ENCODE data around the gene PRRC2C. TPM values are rescaled to one million over a fixed set of nuclear protein-coding genes. Genes with fewer than 3 reads are reported as not detected.
"Not testable (repeated sequence)": the region's sequence is repeated elsewhere in the genome, so short reads cannot be mapped to it uniquely, and the experiment has no call there.

Gene PRRC2C
- total and polyA plus RNA-seq, 2 experiments from 2014 or later: 47.0 to 88.9 TPM

GRCh38 chr1:171613282-171613681 lies 128.0 kb downstream of the PRRC2C start:
- peaks cover 12% of the 10 kb centered on the region; the same call in 1 of the 2 replicates for H3F3A ChIP-seq (ENCODE audit: insufficient read depth)
- H3K4me1 ChIP-seq (ENCODE audit: insufficient read depth): peaks cover 7% of the 10 kb centered on the region
- no peak overlapping the region for H3K9ac ChIP-seq
- H3K27ac ChIP-seq: no peak overlapping the region
- H3K4me3 ChIP-seq: no peak overlapping the region
- H3K9me2 ChIP-seq (ENCODE audit: insufficient read depth): no peaks in the 10 kb centered on the region
- H3K79me2 ChIP-seq (ENCODE audit: insufficient read depth): no peaks in the 10 kb centered on the region
- H3K9me3 ChIP-seq (ENCODE audit: low read depth): no peaks in the 10 kb centered on the region
- no peak overlapping the region for H3K4me2 ChIP-seq (ENCODE audit: unreplicated experiment)
- H3K27me3 ChIP-seq (replicated peaks; ENCODE audit: insufficient read depth): no peaks in the 10 kb centered on the region
- no peaks in the 10 kb centered on the region for H3K36me3 ChIP-seq (ENCODE audit: low read depth)
- 75 to 84% methylated on average over 1 of the region's 1 CpG for WGBS, 2 experiments (ENCODE audit: low coverage in 1 of 2, low lambda C conversion rate in 2 of 2, missing lambda C conversion rate in 2 of 2)
- H4K20me1 ChIP-seq (ENCODE audit: insufficient read depth): no peaks in the 10 kb centered on the region
- DNase-seq: no peak
- no peak overlapping the region for H2AFZ ChIP-seq
- in situ Hi-C loops (cut with MboI): no loop called here
- TF ChIP-seq EZH2 (IDR thresholded peaks at IDR 0.05; ENCODE audit: insufficient read depth, poor library complexity, severe bottlenecking): no peak
- no peak for TF ChIP-seq EZH2phosphoT487 (IDR thresholded peaks at IDR 0.05; ENCODE audit: insufficient read depth, low read depth)

GRCh38 chr1:171615122-171615906 lies 130.0 kb downstream of the PRRC2C start:
- H3K4me2 ChIP-seq (ENCODE audit: unreplicated experiment); H3K4me1 ChIP-seq (ENCODE audit: insufficient read depth); H3K9ac ChIP-seq; H4K20me1 ChIP-seq (ENCODE audit: insufficient read depth); H3K4me3 ChIP-seq; H3K79me2 ChIP-seq (ENCODE audit: insufficient read depth); H3K9me3 ChIP-seq (ENCODE audit: low read depth); H3F3A ChIP-seq (ENCODE audit: insufficient read depth); in situ Hi-C loops (cut with MboI); H3K27ac ChIP-seq; H2AFZ ChIP-seq; H3K9me2 ChIP-seq (ENCODE audit: insufficient read depth); H3K36me3 ChIP-seq (ENCODE audit: low read depth); DNase-seq; H3K27me3 ChIP-seq (replicated peaks; ENCODE audit: insufficient read depth): not testable (repeated sequence)
- WGBS, 2 experiments (ENCODE audit: low coverage in 1 of 2, low lambda C conversion rate in 2 of 2, missing lambda C conversion rate in 2 of 2): 65 to 69% methylated on average over 14 of the region's 14 CpGs

GRCh38 chr1:171616586-171616985 lies 131.3 kb downstream of the PRRC2C start:
- Histone ChIP-seq H3K4me2 (ENCODE audit: unreplicated experiment) (no peak overlapping the region), H3K27me3 (replicated peaks; ENCODE audit: insufficient read depth) (no peaks in the 10 kb centered on the region), H3K9ac (no peak overlapping the region), H3K79me2 (ENCODE audit: insufficient read depth) (no peaks in the 10 kb centered on the region), H3K36me3 (ENCODE audit: low read depth) (no peaks in the 10 kb centered on the region), H3K9me2 (ENCODE audit: insufficient read depth) (no peaks in the 10 kb centered on the region), H3K27ac (no peak overlapping the region), H3K9me3 (ENCODE audit: low read depth) (no peaks in the 10 kb centered on the region), H2AFZ (no peak overlapping the region), H3F3A (ENCODE audit: insufficient read depth) (no peaks in the 10 kb centered on the region), H4K20me1 (ENCODE audit: insufficient read depth) (no peaks in the 10 kb centered on the region), H3K4me3 (no peak overlapping the region), H3K4me1 (ENCODE audit: insufficient read depth) (no peaks in the 10 kb centered on the region)
- no peak for TF ChIP-seq EZH2 (IDR thresholded peaks at IDR 0.05; ENCODE audit: insufficient read depth, poor library complexity, severe bottlenecking)
- no peak for TF ChIP-seq EZH2phosphoT487 (IDR thresholded peaks at IDR 0.05; ENCODE audit: insufficient read depth, low read depth)
- in situ Hi-C loops (cut with MboI): no loop called here
- DNase-seq: no peak
- WGBS, 2 experiments (ENCODE audit: low coverage in 1 of 2, low lambda C conversion rate in 2 of 2, missing lambda C conversion rate in 2 of 2): 59 to 75% methylated on average over 2 of the region's 2 CpGs

- H3K36me3 ChIP-seq (ENCODE audit: low read depth): no peaks in the 10 kb centered on the region
- TF ChIP-seq EZH2 (IDR thresholded peaks at IDR 0.05; ENCODE audit: insufficient read depth, poor library complexity, severe bottlenecking): no peak
- no peak for TF ChIP-seq EZH2phosphoT487 (IDR thresholded peaks at IDR 0.05; ENCODE audit: insufficient read depth, low read depth)
- H3K79me2 ChIP-seq (ENCODE audit: insufficient read depth): no peaks in the 10 kb centered on the region
- no peak within 1 kb of the TSS for H3K4me2 ChIP-seq (ENCODE audit: unreplicated experiment)
- no peaks in the 10 kb centered on the region for H4K20me1 ChIP-seq (ENCODE audit: insufficient read depth)
- no peaks in the 10 kb centered on the region for H3F3A ChIP-seq (ENCODE audit: insufficient read depth)
- WGBS, 2 experiments (ENCODE audit: low coverage in 1 of 2, low lambda C conversion rate in 2 of 2, missing lambda C conversion rate in 2 of 2): 27% methylated on average over 7 of the region's 7 CpGs
- H3K9me2 ChIP-seq (ENCODE audit: insufficient read depth): no peaks in the 10 kb centered on the region
- no peak within 1 kb of the TSS for H2AFZ ChIP-seq
- H3K27ac ChIP-seq: no peak within 1 kb of the TSS
- H3K27me3 ChIP-seq (replicated peaks; ENCODE audit: insufficient read depth): no peaks in the 10 kb centered on the region
- no peaks in the 10 kb centered on the region for H3K9me3 ChIP-seq (ENCODE audit: low read depth)
- H3K4me1 ChIP-seq (ENCODE audit: insufficient read depth): no peaks in the 10 kb centered on the region
- in situ Hi-C loops (cut with MboI): no loop called here
- H3K4me3 ChIP-seq: no peak within 1 kb of the TSS
- no peak within 1 kb of the TSS for H3K9ac ChIP-seq
- no peak for DNase-seq
These were observed 136.8 kb downstream of the PRRC2C start, which contains the start of gene MYOCOS for GRCh38 chr1:171622152-171622462. Gene MYOCOS, plus strand, starts transcription at chr1:171622243. Its CDS starts 1,641 bp downstream, at chr1:171623884.

All from GM23248 (cell line).